GM12878 (cell line): ENCODE results near the gene COMMD7. TPM values are rescaled to one million over a fixed set of nuclear protein-coding genes. Genes with fewer than 3 reads are reported as not detected.

ENCODE experiments used
- BRCA1 ChIP-seq: IDR thresholded peaks from 2 replicates; pipeline ENCODE4 v1.6.1; 2011; ENCODE audit warnings: low read depth, low read length, improper control_type of control experiment
- CEBPB ChIP-seq, 2 experiments: fragments of 150-350 bp in 1 of 2; IDR thresholded peaks; 2 replicates each; pipeline ENCODE4 v1.6.1; 2012 to 2014; ENCODE audit warnings: low read depth in 2 of 2, low read length in 2 of 2, borderline replicate concordance in 1 of 2, inconsistent platforms in 1 of 2
- FOS ChIP-seq: IDR thresholded peaks from 3 replicates; pipeline ENCODE4 v1.6.1; 2011; ENCODE audit warnings: borderline replicate concordance; ENCODE audit not compliant: insufficient read length; ENCODE audit errors: extremely low read depth
- HDAC6 ChIP-seq: fragments of 200-600 bp; sonication (generic); IDR thresholded peaks from one replicate; pipeline ENCODE4 v1.8.0; 2017; ENCODE audit warnings: antibody characterized with exemption; ENCODE audit not compliant: unreplicated experiment
- HSF1 ChIP-seq: fragments of 150-350 bp; IDR thresholded peaks from 2 replicates; pipeline ENCODE4 v1.6.1; 2014; ENCODE audit warnings: mild to moderate bottlenecking, low read depth, low read length
- KLF5 ChIP-seq: fragments of 450-650 bp; IDR thresholded peaks from 2 replicates; pipeline ENCODE4 v1.6.1; 2014; ENCODE audit warnings: mild to moderate bottlenecking; ENCODE audit not compliant: partially characterized antibody
- MTA2 ChIP-seq: fragments of 450-650 bp; IDR thresholded peaks from 2 replicates; pipeline ENCODE4 v1.6.1; 2016; ENCODE audit warnings: low read depth, mild to moderate bottlenecking, moderate library complexity
- NKRF ChIP-seq: fragments of 450-650 bp; conservative IDR thresholded peaks from 2 replicates; pipeline ENCODE4 v1.6.1; 2017; ENCODE audit warnings: mild to moderate bottlenecking, moderate library complexity
- POLR2A ChIP-seq: IDR thresholded peaks from 2 replicates; pipeline ENCODE4 v1.6.1; 2011; ENCODE audit warnings: low read depth, mild to moderate bottlenecking, low read length
- PRDM15 ChIP-seq: fragments of 450-650 bp; formaldehyde crosslinking; IDR thresholded peaks from 2 replicates; pipeline ENCODE4 v1.4.0; 2020; ENCODE audit warnings: mild to moderate bottlenecking, moderate library complexity
- RAD21 ChIP-seq: IDR thresholded peaks from 2 replicates; pipeline ENCODE4 v1.6.1; 2011; ENCODE audit warnings: mild to moderate bottlenecking, low read depth, low read length, moderate library complexity; ENCODE audit not compliant: insufficient read depth
- RB1 ChIP-seq: fragments of 450-650 bp; formaldehyde crosslinking; IDR thresholded peaks from 2 replicates; pipeline ENCODE4 v1.6.1; 2017; ENCODE audit warnings: mild to moderate bottlenecking, borderline replicate concordance
- SIX5 ChIP-seq: IDR thresholded peaks from 2 replicates; pipeline ENCODE4 v1.6.1; 2011; ENCODE audit warnings: mild to moderate bottlenecking, low read depth, low read length, moderate library complexity; ENCODE audit not compliant: severe bottlenecking
- TCF3 ChIP-seq: IDR thresholded peaks from 2 replicates; pipeline ENCODE4 v1.6.1; 2012; ENCODE audit warnings: low read depth, mild to moderate bottlenecking, low read length, borderline replicate concordance; ENCODE audit not compliant: insufficient read depth
- USF1 ChIP-seq: IDR thresholded peaks from 2 replicates; pipeline ENCODE4 v1.6.1; 2011; ENCODE audit warnings: borderline replicate concordance, low read depth, mild to moderate bottlenecking, moderate library complexity, mixed read lengths, low read length; ENCODE audit not compliant: insufficient read depth; ENCODE audit errors: extremely low read length
- YBX1 ChIP-seq: fragments of 450-650 bp; IDR thresholded peaks from 2 replicates; pipeline ENCODE4 v1.6.1; 2016; ENCODE audit warnings: antibody characterized with exemption
- ZBTB11 ChIP-seq: fragments of 450-650 bp; formaldehyde crosslinking; IDR thresholded peaks from 2 replicates; pipeline ENCODE4 v1.5.0; 2022; ENCODE audit warnings: mild to moderate bottlenecking, missing genetic modification characterization
- polyA plus RNA-seq, 11 experiments: library from polyadenylated mRNA; depleted of rRNA in 4 of 11; unstranded in 6 of 11; stranded (reverse) in 5 of 11; fragments of >200 nt; fragmentation: Nextera tagmentation in 4 of 11; fragmentation: Illumina TruSeq in 1 of 11; extraction: Ambion mirVana in 4 of 11; extraction: Trizol in 1 of 11; gene quantifications; 1 replicate in 1 of 11; 2 replicates in 10 of 11; pipeline versions ENCODE4 v1.2.1 to v1.2.3, GENCODE V29; 2011 to 2016; ENCODE audit warnings: inconsistent platforms in 2 of 11, missing spikeins in 2 of 11, low read depth in 1 of 11
- total RNA-seq, 4 experiments: library from RNA; depleted of rRNA in 3 of 4; stranded (reverse); fragments of >200 nt in 3 of 4; fragmentation: Illumina TruSeq in 1 of 4; extraction: Trizol in 1 of 4; gene quantifications; 2 replicates each; pipeline versions ENCODE4 v1.2.1 to v1.2.3, GENCODE V29; 2013 to 2021

COMMD7 gene
- total and polyA plus RNA-seq, 10 of the 15 experiments (the other 5 are each of a cell fraction or from before 2014, with no cell fraction given) = 9.1 to 61.0 (median 27.7) TPM

- TF ChIP-seq NKRF = no peak
- no peak for TF ChIP-seq YBX1
- no peak for TF ChIP-seq PRDM15 (CRISPR knock-in tag)
- no peak for TF ChIP-seq BRCA1
- no peak for TF ChIP-seq RB1
- no peak for TF ChIP-seq SIX5
- no peak for TF ChIP-seq CEBPB (IDR thresholded peaks at IDR 0.05; ENCODE audit: borderline replicate concordance in 1 of 2, low read depth in 2 of 2, low read length in 2 of 2)
- TF ChIP-seq RAD21 = no peak
- TF ChIP-seq ZBTB11 (CRISPR knock-in tag) = no peak
- TF ChIP-seq TCF3 = peak; percentile 64; the same call in 1 of the 2 replicates
- no peak for TF ChIP-seq HDAC6
- no peak for TF ChIP-seq KLF5
- no peak for TF ChIP-seq USF1
- peak; percentile 68 for TF ChIP-seq MTA2
- no peak for TF ChIP-seq HSF1
- no peak for TF ChIP-seq POLR2A
- TF ChIP-seq FOS = no peak
Observed at GRCh38 chr20:32792316-32792715, 49.0 kb upstream of the COMMD7 start (continued).
